GM18519 (cell line): Measurements from ENCODE around the gene ESYT2.

Source experiments
- ATAC-seq: cut with Tn5 transposase; IDR thresholded peaks from one replicate; pipeline ENCODE4 v1.9.1; 2021; ENCODE audit warnings: mild to moderate bottlenecking, moderate library complexity; ENCODE audit not compliant: unreplicated experiment, low FRiP score

ESYT2 gene

DNA sequence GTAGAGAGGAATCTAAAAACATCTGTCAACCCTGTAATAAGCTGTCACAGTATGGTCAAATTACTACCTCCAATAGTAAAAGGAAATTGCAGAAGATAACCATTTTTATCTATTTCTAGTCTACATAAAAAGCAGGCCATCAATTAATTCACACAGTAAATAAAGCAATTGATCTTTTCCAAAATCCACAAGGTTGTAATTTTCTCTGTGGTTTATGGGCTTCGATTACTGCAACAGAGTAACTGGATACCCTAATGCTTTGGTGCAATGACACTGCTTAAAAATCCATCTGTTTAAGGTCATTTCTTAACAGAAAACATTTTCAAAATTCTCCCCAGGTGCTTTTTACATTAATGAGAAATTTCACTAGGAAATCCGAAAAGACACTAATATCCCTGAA lies 23.9 kb downstream of the ESYT2 start:
- no peak for ATAC-seq

DNA sequence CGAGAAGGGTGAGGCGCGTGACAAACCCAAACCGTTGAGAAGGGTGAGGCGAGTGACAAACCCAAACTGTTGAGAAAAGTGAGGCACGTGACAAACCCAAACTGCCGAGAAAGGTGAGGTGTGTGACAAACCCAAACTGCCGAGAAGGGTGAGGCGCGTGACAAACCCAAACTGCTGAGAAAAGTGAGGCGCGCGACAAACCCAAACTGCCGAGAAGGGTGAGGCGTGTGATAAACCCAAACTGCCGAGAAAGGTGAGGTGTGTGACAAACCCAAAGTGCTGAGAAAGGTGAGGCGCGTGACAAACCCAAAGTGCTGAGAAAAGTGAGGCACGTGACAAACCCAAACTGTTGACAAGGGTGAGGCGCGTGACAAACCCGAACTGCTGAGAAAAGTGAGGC lies 25.0 kb downstream of the ESYT2 start:
- ATAC-seq = no peak

DNA sequence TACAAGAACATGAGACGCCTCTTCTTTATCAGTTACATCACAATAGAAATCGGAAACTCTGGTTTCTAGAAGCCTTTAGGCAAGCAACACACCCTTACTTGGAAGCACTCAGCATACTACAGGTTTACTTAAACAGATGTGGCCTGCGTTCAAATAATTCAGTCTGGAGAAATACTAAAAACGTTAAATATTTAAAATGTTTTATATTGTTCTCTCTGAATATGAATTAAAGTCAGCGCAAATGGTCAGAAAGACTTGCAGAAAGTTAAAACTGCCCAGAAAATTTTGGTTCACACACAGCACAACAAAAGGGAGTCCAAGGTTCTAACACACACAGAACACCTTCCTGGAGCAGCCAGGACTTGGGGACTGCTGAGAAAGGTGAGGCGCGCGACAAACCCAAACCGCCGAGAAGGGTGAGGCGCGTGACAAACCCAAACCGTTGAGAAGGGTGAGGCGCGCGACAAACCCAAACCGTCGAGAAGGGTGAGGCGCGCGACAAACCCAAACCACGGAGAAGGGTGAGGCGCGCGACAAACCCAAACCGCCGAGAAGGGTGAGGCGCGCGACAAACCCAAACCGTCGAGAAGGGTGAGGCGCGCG lies 25.8 kb downstream of the ESYT2 start:
- ATAC-seq = no peak

DNA sequence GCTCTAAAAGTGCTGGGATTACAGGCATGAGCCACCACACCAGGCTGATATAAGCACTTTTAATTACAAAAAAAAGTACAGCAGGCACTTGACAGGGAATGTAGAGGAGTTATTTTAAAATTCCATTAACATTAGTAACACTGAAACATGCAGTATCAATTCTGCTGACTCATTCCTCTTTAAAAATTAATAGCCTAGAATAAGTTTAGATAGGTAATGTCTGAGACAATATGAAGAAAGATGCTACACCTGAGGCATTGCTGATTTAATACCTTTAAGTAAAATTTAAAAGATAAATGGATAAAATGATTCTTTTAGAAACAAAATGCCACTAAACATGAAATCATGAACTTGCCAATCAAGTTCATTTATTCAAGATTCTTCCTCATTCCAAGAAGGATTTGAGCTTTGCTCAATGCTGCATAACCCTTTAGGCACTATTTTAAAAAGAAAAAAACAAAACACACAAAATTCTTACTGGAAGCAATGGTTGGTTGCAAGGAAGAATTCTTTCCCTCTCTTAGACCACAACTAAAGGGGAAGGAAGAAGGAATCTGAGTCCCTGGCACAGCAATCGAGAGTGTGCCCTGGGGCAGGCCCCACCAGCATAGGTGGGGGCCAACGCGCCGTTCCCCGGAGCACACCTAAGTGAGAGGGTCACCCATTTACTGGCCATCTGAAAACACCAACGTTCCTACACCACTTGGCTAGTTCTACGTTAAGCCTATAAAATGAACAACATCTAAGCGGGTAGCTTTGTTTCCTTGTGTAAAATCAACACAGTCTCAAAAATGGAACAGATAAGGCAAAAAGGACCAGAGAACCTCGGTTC lies 26.6 kb downstream of the ESYT2 start:
- ATAC-seq = no peak

DNA sequence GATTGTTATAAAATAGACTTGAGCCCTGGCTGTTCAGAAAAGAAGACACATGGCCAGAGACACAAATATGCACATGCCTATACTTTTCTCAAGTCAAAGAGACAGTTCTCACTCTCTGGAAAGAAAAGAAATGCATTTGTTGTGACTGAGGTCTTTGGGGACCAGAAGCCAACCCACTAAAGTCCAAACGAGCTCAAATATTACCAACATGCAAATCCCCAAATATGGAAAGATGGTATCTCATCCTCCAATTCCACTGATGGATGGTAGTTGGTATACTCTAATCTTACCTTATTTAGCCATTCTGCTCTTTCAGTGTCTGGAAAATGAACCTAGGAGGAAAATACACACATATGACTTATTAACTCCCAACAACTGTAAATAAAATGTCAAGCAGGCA lies 30.6 kb downstream of the ESYT2 start:
- ATAC-seq = no peak

DNA sequence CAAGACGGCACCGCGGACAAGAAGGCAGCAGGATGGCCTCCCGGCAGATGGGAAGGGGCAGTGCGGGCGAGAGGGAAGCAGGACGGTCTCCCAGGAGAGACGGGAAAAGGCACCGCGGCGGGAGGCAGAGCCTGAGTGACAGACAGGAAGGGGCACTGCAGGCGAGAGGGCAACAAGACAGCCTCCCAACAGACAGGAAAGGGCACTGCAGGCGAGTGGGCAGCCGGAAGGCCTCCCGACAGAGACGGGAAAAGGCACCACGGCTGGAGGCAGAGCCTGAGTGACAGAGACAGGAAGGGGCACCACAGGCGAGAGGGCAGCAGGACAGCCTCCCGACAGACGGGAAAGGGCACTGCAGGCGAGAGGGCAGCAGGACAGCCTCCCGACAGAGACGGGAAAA lies 32.6 kb downstream of the ESYT2 start:
- ATAC-seq = no peak

DNA sequence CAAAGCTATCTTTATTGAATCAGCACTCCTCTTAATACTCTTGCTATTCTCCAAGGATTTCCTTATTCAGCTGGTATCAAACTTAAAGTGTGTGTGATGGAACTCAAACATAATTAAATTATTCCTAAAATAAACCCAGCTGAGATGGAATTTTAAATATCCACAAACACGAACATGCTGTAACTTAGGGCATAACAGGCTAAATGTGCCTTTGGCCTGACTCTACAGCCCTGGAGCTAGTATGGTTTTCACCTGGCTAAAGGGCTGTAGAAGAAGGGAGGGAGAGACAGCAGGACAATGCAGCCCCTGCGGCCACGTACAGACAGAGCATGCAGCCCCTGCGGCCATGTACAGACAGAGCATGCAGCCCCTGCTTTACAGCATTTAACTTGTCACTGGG lies 34.0 kb downstream of the ESYT2 start:
- ATAC-seq = no peak

DNA sequence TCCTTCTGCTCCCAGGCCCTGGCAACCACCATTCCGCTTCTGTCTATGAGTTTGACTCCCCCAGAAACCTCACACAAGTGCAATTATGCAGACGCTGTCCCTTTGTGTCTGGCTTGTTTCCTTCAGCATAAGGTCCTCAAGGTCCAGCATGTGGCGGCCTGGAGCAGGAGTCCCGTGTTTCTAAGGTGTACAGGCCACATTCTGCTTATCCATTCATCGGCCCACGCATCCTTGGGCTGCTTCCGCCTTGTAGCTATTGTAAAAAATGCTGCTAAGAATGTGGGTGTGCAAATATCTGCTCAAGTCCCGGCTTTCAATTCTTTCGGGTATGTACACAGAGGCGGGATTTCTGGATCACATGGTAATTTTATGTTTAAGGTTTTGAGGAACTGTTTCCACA lies 38.2 kb downstream of the ESYT2 start:
- ATAC-seq = no peak

DNA sequence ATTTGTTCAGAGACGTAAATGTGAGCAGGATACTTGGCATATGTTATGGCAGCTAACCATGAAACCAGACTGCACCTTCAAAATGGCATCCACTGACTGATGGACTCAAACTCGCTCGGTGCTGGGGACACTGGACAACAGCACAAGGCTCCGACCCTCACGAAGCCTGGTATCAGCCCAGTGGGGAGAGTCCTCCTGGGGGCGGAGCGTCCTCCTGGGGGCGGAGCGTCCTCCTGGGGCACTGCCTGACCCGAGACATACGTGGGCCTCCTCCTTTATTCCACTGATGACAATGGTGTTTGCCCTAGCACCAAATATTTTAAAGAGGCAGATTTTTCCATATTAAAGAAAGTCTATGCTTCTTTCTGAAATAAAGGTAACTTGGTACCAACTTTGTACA lies 39.5 kb downstream of the ESYT2 start:
- ATAC-seq = no peak

DNA sequence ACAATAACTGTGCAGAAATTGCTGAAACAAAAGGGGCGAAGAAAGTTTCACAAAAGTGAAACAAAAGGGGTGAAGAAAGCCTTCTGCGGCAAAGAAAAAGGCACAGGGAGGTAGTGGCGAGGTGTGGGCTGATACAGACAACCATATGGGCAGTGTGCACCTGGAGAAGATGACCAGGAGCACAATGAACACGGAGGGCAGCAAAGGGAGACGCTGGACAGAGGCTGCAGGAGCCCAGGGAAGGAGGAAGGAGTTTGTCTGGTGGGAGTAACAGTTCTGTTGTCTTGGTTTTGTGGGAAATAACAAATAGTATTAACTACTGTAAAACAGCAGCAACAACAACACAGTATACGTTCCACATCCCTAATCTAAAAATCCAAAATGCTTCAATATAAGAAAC lies 42.4 kb downstream of the ESYT2 start:
- ATAC-seq = no peak

DNA sequence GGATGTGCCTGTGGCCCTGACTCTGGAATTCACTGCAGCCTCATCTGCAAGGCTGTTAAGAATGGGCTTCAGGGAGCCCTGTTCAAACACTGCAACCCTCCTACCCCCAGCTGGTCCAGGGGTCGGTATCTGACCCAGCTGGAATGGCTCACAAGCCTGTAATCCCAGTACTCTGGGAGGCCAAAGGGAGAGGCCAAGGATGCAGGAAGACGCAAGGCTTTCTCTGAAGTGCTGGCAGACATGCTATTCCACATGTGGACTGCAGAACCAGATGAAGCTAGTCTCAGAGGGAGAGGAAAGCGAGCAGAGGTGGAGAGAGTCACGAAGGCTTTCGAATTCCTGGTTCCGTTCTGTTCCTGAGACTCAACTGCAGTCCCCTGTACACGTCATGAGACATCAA lies 45.0 kb downstream of the ESYT2 start:
- ATAC-seq = no peak

DNA sequence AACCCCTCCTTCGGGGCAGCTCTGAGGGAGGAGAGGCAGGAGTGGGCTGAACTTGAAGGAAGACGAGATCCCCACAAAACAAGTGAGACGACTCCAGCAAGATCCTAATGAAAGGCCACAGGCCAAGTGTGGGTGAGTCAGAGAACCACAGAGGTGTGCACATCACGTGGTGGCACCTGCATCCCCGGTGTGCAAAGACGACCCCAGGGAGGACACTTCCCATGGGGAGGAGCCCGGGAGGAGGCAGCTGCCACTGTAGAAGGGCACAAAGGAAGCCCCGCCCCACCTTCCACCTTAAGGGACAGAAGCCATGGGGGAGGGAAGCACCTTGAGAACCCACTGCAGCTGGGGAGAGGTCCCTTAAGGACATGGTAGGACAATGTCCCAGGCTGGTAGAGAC lies 45.7 kb downstream of the ESYT2 start:
- no peak for ATAC-seq

DNA sequence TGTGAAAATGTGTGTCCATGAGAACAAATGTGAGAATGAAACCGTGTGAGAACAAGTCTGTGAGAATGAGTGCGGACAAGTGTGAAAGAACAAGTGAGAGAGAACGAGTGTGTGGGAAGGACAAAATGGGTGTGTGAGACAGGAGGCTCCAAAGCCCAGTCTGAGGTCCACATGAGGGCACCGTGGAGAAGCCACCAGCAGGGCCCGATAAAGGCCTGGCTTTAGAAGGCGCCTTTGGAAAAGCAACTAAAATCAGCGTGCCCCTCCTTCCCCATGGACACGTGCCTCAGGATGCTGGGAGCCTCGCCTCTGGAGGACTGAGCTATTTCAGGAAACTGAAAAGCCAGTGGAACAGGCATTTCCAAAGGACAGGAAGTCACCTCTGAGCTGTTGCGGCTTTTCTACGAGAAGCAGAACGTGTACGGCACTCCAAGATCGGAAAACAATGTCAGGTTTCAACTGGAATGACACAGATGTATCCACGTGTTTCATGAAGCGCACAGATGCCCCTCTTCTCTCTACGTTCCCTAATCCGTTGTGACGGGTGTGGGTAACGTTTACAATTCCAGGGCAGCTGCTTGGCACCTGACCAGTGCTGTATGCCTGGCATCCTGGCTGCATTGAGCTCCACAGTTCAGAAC lies 46.4 kb downstream of the ESYT2 start:
- no peak for ATAC-seq

DNA sequence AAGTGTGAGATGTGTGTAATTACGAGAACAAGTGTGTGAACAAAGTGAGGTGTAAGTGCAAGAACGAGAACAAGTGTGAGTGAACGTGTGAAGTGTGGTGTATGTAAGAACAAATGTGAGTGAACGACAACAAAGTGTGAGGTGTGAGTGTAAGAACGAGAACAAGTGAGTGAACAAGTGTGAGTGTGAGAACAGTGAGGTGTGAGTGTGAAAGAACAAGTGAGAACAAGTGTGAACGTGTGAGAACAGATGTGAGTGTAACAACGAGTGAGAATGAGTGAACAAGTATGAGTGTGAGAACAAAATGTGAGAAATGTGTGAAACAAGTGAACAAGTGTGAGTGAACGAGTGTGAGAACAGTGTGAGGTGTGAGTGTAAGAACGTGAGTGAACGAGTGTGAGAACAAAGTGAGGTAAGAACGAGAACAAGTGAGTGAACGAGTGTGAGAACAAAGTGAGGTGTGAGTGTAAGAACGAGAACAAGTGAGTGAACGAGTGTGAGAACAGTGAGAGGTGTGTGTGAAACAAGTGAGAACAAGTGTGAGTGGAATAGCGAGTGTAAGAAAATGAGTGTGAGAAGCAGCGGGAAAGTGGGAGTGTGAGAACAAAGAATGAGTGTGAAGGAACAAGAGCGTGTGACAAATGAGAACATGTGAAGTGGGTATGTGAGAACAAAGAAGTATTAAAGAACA lies 47.2 kb downstream of the ESYT2 start:
- ATAC-seq = no peak

DNA sequence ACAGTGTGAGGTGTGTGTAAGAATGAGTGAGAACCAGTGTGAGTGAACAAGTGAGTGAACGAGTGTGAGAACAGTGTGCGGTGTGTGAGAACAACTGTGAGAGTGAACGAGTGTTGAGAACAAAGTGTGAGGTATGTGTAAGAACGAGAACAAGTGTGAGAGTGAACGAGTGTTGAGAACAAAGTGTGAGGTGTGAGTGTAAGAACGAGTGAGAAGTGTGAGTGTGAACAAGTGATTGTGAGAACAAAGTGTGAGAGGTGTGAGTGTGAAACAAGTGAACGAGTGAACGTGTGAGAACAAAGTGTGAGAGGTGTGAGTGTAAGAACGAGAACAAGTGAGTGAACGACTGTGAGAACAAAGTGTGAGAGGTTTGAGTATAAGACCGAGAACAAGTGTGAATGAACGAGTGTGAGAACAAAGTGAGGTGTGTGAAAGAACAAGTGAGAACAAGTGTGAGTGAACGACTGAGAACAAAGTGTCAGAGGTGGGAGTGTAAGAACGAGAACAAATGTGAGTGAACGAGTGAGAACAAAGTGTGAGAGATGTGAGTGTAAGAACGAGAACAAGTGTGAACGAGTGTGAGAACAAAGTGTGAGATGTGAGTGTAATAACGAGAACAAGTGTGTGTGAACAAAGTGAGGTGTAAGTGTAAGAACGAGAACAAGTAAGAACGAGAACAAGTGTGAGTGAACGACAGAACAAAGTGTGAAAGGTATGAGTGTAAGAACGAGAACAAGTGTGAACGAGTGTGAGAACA lies 47.9 kb downstream of the ESYT2 start:
- ATAC-seq = no peak

DNA sequence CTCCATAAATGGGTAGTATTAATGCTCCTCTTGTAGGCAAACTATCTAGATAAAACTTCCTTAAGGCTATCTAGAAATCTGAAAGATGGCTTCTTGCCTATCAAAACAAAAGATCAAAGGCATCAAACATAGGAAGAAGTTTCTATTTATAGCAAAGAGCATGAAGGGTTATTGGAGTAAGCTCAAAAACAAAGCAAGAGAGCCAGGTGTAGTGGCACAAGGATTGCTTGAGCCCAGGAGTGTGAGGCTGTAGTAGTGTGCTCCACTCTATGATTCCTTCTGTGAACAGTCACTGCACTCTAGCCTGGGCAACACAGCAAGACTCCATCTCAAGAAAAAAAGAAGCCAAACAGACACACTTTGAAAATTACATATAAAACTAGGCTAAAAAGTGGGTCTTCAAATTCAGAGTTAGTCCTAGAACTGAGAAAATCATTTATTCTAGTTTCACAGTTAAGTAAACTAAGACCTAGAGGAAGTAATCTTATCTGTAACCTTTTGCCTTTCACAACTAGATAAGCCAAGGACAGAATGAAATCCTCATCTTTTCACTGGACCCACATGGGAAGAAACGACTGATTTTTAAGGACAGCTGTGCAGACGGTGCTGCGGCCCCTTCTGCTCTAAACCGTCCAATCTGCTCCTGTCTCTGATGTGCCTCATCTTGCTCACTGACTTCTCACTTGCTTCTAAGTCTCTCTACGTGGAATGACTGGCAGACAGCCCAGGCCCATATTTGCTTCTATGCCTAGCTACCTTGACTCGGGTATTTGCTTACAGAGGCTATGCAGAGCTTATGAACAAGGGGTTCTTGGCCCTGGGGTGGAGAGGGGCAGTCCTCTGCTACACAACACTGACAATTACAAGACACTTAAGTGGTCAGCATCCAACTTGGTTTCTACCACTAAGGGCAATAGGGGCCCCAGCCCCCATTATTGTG lies 50.0 kb downstream of the ESYT2 start:
- no peak for ATAC-seq

DNA sequence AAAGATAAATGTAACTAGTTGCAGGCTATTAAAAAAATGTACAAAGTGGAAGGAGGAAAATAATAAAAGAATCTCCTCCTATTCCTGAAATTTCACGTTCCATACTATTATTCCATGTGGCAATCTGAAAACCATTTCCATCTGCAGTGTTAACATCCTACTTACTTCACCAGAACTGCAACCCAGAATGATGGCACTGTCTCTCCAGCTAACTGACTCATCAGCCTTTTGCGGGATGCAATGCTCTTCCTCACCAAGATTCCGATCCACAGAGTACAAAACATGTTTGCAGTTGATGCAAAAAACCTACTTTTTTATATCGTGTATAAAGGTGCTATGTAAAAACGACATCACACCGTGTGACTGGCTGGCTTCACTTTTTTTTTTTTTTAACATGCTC lies 50.8 kb downstream of the ESYT2 start:
- no peak for ATAC-seq

DNA sequence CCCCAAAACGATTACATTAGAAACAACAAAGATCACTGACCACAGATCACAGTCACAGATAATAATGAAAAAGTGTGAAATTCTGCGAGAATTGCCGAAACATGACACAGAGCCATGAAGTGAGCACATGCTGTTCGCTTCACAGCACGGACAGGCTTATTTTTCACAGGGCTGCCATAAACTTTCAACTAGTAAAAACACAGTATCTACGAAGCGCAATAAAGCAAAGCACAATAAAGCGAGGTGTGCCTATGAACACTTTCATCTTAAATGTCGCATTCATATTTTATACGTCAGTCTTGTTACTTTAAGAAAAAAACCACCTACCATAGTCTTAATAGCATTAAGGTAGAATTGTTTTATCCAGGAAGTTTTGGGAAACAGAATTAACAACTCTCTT lies 51.5 kb downstream of the ESYT2 start:
- ATAC-seq = no peak

DNA sequence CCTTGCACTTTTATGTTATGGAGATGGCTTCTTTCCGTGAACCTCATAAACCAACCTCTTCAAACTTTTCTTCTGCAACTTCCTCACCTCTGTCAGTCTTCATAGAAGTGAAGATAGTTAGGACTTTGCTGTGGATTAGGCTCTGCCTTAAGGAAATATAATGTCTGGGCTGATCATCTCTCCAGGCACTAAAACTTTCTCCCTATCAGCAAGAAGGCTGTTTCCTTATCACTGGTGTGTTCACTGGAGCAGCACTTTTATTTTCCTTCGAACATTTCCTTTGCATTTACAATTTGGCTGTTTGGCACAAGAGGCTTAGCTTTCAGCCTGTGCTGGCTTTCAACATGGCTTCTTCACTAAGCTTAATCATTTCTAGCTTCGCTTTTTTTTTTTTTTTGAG lies 52.8 kb downstream of the ESYT2 start:
- ATAC-seq = no peak

DNA sequence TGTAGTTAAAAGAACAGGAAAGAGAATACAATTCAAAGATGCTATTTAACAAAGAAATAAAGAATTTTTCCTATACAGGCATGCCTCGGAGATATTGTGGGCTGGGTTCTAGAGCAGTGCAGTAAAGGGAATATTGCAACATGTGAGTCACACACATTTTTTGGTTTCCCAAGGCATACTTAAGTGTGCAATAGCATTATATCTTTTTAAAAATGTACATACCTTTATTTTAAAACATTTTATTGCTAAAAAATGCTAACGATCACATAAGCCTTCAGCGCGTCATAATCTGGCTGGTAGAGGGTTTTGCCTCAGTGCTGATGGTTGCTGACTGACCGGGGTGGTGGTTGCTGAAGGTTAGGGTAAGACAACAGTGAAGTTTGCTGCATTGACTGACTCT lies 54.4 kb downstream of the ESYT2 start:
- ATAC-seq = no peak
